DLD1 (cell line): ENCODE data around the gene SLC47A1.
"Not testable (repeated sequence)": the region's sequence is repeated elsewhere in the genome, so short reads cannot be mapped to it uniquely, and the experiment has no call there.

Experiments used
- in situ Hi-C: cut with HindIII; loops from 2 replicates; pipeline ENCODE4 v1.10.0; 2017; ENCODE audit warnings: low sequenced_read_pairs

The SLC47A1 gene

GRCh38 chr17:19533718-19534561, at the start of gene SLC47A1:
Gene SLC47A1, plus strand, starts transcription at chr17:19533854. Its CDS starts 86 bp downstream, at chr17:19533940.
- in situ Hi-C loops, result no loop called here

GRCh38 chr17:19485800-19486340, 47.8 kb upstream of the SLC47A1 start:
- in situ Hi-C loops, result no loop called here

GRCh38 chr17:19486351-19487023, 47.2 kb upstream of the SLC47A1 start:
- in situ Hi-C loops, result no loop called here

- in situ Hi-C loops, result no loop called here
These were observed 46.5 kb upstream of the SLC47A1 start for GRCh38 chr17:19487024-19487600.

GRCh38 chr17:19492141-19492540, 41.5 kb upstream of the SLC47A1 start:
- in situ Hi-C loops, result no loop called here

- in situ Hi-C loops, result no loop called here
These were observed 38.5 kb upstream of the SLC47A1 start for GRCh38 chr17:19494961-19495806.

- in situ Hi-C loops, result no loop called here
These were observed 37.7 kb upstream of the SLC47A1 start for GRCh38 chr17:19495828-19496528.

GRCh38 chr17:19497624-19498023, 36.0 kb upstream of the SLC47A1 start:
- in situ Hi-C loops, result no loop called here

GRCh38 chr17:19501219-19501618, 32.4 kb upstream of the SLC47A1 start:
- in situ Hi-C loops, result no loop called here

GRCh38 chr17:19502517-19502916, 31.1 kb upstream of the SLC47A1 start:
- in situ Hi-C loops, result no loop called here

- in situ Hi-C loops, result not testable (repeated sequence)
These were observed 28.1 kb upstream of the SLC47A1 start for GRCh38 chr17:19505561-19505960.

GRCh38 chr17:19507775-19508576, 25.7 kb upstream of the SLC47A1 start:
- in situ Hi-C loops, result no loop called here

- in situ Hi-C loops, result no loop called here
These were observed 25.1 kb upstream of the SLC47A1 start for GRCh38 chr17:19508577-19508867.

GRCh38 chr17:19509281-19509852, 24.3 kb upstream of the SLC47A1 start:
- in situ Hi-C loops, result not testable (repeated sequence)

GRCh38 chr17:19510903-19511302, 22.8 kb upstream of the SLC47A1 start:
- in situ Hi-C loops, result no loop called here

- in situ Hi-C loops, result no loop called here
These were observed 19.7 kb upstream of the SLC47A1 start for GRCh38 chr17:19513897-19514488.

- in situ Hi-C loops, result no loop called here
These were observed 16.0 kb upstream of the SLC47A1 start for GRCh38 chr17:19517699-19518098.

GRCh38 chr17:19519388-19520291, 14.0 kb upstream of the SLC47A1 start:
- in situ Hi-C loops, result loop anchor here (10.0 kb wide), 1 partner anchor 65 kb away; no protein-coding TSS in a partner anchor
